NB4 (cell line): ENCODE results near the gene ACP3.

Experiments used
- DNase-seq: peaks from one replicate; pipeline ENCODE4 v3.0.0; 2010; ENCODE audit warnings: low read depth
- H3K4me3 ChIP-seq: one replicate; pipeline ENCODE4 v1.5.1; 2011; ENCODE audit warnings: mild to moderate bottlenecking, low read depth, low read length, moderate library complexity
- MYC ChIP-seq: IDR thresholded peaks from 2 replicates; pipeline ENCODE4 v1.6.1; 2011; ENCODE audit warnings: low read depth, low read length
- POLR2A ChIP-seq: IDR thresholded peaks from 2 replicates; pipeline ENCODE4 v1.6.1; 2011; ENCODE audit warnings: mild to moderate bottlenecking; ENCODE audit not compliant: insufficient read length; ENCODE audit errors: extremely low read depth
- TF ChIP-seq, protein P1 (sequence below): IDR thresholded peaks from 2 replicates; pipeline ENCODE4 v1.6.1; 2011; ENCODE audit warnings: low read depth, low read length
- TF ChIP-seq, protein P2 (sequence below): IDR thresholded peaks from one replicate; pipeline ENCODE4 v1.5.1; 2012; ENCODE audit warnings: low read depth, low read length

ACP3 gene

DNA sequence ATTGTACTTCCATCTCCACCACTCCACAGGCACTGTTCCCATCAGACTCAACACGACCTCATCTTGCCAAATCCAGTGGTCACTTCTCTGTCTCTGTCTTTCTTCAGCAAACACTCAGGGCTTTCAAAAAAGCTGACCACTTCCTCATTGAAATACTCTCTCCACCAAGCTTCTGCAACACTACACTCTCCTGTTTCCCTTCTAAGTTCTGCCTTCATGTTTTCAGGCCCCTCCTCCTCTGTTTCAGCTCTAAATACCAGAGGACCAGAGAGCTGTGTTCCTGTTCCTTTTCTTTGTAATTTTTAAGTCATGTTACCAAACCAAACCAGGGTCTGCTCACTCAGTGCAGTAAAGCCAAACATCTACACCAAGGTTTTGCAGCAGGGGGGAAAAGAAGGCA lies 33.8 kb upstream of the ACP3 start:
- TF ChIP-seq, protein P1, sequence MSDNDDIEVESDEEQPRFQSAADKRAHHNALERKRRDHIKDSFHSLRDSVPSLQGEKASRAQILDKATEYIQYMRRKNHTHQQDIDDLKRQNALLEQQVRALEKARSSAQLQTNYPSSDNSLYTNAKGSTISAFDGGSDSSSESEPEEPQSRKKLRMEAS = no peak
- 0 out of 2 replicates have a peak, but pooled peaks have one; percentile 31 for TF ChIP-seq MYC
- TF ChIP-seq, protein P2, sequence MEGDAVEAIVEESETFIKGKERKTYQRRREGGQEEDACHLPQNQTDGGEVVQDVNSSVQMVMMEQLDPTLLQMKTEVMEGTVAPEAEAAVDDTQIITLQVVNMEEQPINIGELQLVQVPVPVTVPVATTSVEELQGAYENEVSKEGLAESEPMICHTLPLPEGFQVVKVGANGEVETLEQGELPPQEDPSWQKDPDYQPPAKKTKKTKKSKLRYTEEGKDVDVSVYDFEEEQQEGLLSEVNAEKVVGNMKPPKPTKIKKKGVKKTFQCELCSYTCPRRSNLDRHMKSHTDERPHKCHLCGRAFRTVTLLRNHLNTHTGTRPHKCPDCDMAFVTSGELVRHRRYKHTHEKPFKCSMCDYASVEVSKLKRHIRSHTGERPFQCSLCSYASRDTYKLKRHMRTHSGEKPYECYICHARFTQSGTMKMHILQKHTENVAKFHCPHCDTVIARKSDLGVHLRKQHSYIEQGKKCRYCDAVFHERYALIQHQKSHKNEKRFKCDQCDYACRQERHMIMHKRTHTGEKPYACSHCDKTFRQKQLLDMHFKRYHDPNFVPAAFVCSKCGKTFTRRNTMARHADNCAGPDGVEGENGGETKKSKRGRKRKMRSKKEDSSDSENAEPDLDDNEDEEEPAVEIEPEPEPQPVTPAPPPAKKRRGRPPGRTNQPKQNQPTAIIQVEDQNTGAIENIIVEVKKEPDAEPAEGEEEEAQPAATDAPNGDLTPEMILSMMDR = no peak
- peak; percentile 95 for DNase-seq
- H3K4me3 ChIP-seq = no peak overlapping the region

DNA sequence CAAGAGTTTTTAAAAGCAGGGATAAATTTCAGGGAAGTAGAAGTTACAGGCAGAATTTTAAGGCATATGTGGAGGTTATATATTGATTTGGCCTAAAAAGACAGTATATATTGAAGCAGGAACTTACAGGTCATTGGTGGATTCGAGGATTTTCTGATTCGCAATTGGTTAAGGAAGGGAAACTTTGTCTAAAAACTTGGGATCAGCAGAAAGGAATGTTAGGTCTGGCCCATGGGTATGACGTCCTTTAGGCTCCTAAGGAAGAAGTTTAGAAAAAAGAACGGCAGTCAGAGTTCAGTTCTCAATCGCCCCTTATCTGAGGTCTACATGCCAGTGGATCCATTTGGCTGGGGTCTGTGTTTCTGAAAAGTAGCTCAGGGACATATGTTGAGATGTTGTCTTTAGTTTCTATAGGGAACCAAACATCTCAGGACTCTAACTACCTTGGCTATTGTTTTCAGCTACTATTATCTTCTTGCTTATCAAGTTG lies 33.2 kb upstream of the ACP3 start:
- DNase-seq = no peak
- no peak overlapping the region for H3K4me3 ChIP-seq
- TF ChIP-seq POLR2A (no peak), MYC (no peak)
- TF ChIP-seq, protein P2 = no peak
- TF ChIP-seq, protein P1 = no peak

DNA sequence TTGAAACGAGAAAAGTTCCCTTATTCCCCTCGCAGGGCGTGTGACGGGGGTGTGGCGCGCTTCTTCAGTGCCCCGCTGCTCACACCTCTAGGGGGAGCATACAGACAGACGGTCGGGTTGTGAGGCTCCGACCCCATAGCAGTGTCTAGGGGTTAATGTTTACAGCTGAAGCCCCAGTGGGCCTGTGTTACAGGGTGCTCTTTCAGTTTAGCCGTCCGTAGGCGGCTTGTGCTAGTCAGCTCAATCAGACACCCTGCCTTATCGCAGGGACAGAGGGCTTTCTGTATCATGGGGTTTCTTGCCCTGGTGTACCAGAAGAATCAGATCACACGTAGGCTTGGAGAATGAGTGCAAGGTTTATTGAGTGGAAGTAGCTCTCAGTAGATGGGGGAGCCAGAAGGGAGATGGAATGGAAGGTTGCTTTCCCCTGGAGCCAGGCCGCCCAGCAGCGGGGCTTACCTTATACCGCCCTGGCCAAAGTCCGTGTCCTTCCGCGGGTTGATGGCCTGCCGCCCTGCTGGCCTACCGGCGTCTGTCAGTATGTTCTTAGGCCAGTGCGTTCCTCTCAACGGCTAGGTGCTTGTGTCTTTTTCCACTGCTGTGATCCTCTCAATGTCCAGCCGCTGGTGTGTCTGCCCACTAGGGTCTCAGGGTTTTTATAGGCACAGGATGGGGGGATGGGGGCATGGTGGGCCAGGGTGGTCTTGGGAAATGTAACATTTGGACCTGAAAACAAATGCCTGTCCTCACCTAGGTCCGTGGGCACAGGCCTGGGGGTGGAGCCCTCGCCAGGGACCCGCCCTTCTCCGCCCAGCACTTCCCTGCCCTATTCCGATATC lies 32.2 kb upstream of the ACP3 start:
- DNase-seq = peak; percentile 35
- TF ChIP-seq, protein P2 = no peak
- TF ChIP-seq POLR2A (no peak), MYC (no peak)
- no peak overlapping the region for H3K4me3 ChIP-seq

DNA sequence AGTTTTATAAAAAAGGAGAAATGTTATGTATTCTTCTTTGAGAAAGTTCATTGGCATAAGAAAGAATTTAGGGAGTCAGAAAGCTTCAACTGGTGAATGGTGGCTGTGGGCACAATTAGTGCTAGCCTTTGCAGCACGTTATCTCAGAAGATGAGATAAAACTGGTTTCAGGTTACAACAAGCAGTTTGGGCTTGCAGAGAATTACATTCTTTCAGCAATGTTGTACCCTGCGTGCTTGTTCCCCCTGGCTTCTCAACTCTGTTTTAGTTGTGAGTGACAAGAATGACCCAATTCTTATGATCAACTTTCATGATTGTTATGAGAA lies 31.6 kb upstream of the ACP3 start:
- no peak overlapping the region for H3K4me3 ChIP-seq
- TF ChIP-seq MYC (no peak), POLR2A (no peak)
- TF ChIP-seq, protein P1 = peak; percentile 18; the same call in 1 of the 2 replicates
- TF ChIP-seq, protein P2 = no peak
- DNase-seq = no peak

DNA sequence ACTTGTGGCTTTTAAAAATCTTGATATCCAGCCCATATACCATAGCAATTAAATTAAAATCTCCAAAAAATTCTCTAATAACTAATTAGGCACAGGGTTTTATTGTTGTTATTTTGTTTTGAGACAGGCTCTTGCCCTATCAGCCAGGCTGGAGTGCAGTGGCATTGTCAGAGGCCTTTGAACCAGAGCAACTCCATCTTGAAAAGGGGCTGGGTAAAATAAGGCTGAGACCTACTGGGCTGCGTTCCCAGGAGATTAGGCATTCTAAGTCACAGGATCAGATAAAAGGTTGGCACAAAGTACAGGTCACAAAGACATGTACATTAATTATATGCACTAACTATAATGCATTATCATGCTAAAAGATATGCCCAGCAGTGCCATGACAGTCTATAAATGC lies 31.2 kb upstream of the ACP3 start:
- no peak for DNase-seq
- no peak overlapping the region for H3K4me3 ChIP-seq
- no peak for TF ChIP-seq POLR2A
- TF ChIP-seq, protein P2 = no peak
- TF ChIP-seq MYC = no peak
- TF ChIP-seq, protein P1 = no peak
